HG03460 (cell line): ENCODE results near the gene SNN.

Source experiments
- ATAC-seq: cut with Tn5 transposase; IDR thresholded peaks from one replicate; pipeline ENCODE4 v1.9.1; 2021; ENCODE audit not compliant: unreplicated experiment

The SNN gene

DNA sequence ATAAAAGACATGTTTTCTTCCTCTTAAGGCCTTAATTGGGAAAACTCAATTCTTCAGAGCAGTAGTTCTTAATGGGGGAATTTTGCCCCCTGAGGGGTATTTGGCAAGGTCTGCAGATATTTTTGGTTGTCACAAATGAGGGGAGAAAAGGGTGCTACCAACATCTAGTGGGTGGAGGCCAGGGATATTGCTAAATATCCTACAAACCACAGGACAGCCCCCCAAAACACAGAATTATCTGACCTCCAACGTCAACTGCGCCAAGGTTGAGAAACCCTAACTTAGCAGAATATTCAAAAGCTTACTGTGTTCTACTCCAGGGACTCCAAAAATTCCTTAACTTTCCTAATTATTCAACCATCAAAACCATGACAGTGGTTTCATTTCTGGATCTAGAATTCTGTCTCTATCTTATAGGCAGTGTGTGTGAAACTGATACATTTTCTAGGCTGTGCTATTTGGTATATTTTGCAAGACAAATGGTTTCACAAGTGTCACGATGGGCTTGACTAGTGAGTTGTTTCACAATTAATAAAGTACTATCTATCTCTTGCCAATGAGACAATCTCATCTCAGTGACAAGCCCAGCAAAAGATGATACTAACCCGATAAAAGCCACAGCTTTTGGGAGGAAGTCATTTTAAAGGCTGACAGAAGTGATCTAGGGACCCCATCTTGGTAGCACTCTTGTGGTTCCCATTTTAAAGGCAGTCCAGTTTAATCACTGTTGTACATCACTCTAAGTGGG is 59.7 kb downstream of the SNN start:
- ATAC-seq, result no peak
